Activated CD4-positive, alpha-beta T cell treated with anti-CD3 and anti-CD28 coated beads, Interleukin-2, Interleukin-4, amounts not matched to agents 100 ng/mL and 50 ng/mL, durations not matched to agents 16 hours and 8 hours (primary cell): Measurements from ENCODE around the gene FSTL4.

ENCODE experiments used
- DNase-seq: peaks from one replicate; pipeline ENCODE4 v3.0.0-alpha.2; 2020; ENCODE audit warnings: low spot score

FSTL4 gene

DNA sequence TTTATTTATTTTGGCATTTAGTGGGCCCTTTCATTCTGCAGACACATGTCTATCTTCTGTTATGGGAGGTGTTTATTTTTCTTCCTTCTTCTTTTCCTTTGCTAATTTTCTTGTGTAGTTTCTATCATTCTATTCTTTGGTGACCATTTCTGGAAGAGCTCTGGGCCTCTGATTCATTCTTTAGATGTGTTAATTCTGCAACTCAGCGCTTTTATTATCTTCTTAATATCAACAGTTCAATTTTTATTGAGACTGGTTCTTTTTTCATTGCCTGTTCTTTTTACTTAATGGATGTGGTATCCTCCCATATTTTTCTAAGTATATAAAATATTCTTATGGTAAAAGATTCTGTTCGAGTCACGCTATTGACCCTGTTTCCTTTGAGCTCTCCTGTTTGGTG, 448.5 kb downstream of the FSTL4 start:
- DNase-seq, result no peak

DNA sequence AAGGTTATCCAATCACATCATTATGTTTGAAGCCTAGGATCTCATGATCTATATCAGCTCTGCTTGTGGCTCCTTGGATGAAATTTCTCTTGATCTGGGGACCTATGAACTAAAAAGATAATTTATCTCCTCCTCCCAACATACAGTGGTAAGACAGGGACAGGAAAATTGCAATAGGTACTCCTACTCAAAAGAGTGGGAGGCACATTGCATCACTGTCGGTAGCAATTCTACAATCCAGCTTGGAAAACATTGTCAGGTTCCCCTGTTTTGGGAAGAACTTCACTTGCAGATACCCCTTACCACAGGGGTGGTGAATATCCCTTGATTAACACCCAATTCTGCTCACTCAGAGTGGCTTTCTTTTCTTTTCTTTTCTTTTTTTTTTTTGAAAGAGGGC, 452.8 kb downstream of the FSTL4 start:
- DNase-seq, result no peak

DNA sequence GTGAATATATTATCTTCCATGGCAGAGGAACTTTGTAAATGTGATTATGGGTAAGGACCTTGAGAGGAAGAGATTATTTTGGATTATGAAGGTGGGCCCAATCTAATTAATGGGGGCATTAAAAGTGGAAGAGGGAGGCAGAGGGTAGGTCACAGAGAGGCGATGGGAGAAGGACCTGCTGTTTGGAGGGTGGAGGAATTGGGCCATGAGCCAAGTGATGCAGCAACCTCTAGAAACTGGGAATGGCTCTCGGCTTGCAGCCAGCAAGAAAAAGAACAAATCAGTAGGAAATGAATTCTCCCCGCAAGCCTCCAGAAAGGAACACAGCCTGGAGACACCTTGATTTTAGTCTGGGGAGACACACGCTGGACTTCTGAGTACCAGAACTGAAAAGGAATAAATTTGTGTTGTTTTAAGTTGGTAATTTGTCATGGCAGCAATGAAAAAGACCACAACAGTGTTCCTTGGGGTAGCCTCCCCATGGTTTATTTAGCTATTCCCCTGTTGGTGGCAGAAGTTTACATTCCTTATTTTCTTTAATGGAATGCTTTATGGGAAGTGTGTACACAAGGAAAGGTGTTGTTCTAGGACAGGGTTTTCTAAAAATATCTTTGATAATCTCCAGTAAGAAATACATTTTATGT, 456.9 kb downstream of the FSTL4 start:
- no peak for DNase-seq

DNA sequence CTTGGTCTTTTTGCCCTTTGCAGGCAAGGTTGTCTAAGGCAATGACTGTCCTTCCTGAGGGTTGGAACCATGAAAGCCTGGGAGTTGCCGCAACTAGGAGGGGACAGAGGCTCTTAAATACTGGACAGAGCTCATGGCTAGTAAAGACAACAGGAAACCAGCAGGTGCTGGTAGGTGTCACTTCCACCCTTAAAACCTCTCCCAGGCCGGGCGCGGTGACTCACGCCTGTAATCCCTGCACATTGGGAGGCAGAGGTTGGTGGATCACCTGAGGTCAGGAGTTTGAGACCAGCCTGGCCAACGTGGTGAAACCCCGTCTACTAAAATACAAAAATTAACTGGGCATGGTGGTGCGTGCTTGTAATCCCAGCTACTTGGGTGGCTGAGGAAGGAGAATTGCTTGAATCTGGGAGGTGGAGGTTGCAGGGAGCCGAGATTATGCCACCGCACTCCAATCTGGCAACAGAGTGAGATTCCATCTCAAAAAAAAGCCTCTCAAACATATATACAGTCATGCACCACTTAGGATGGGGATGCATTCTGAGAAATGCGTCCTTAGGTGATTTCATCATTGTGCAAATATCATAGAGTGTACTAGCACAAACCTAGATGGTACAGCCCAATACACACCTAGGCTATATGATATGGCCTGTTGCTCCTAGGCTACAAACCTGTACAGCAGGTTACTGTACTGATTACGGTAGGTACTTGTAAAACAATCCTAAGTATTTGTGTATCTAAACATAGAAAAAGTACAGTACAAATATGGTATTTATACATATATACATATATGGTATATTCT, 457.9 kb downstream of the FSTL4 start:
- no peak for DNase-seq

DNA sequence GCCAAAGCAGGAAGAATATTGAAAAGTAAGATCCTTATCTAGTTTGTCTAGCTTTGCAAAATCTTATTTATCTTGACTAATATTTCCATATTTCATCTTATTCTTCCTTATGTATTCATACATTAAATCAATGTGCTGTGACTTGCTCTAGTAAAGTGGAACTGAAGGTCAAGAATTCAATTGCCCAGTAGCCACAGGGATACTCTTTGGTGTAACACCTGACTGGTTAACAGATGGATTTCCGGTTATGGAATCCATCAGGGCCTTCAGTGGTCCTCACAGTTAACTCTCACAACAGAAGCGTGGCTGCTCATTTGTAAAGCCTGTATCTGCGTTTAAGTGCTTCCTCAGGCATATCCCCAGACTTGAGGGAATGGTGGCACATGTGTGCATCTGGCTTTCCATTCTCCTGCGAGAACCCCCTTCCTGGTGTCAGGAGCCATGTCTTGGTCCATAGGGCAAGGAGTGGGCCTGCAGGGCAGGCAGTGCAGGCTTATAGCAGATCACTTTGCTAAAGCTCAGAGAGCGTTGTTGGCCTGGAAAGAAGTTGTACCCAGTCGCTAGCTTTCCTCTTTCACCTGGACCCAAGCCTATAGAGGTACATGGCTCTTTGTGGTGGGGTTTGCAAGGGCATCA, 461.3 kb downstream of the FSTL4 start:
- DNase-seq, result no peak

DNA sequence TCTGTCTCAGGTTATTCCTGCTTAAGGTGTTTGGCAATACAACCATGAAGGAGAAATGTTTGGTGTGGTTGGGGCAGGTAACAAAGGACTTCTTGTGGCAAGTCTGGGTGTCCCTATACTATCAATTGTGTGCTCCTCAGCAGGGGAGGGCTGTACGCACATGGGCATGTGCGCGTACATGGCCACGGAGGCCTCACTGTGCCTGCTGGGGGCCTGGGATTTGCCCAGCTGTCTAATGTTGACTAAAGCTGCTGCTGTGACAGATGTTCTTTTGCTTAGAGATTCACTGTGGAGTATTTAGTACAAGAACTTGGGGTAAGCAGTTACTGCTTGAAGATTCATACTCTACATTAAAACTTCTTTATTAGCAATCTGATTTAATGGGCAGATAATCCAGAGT, 463.0 kb downstream of the FSTL4 start:
- DNase-seq, result no peak

DNA sequence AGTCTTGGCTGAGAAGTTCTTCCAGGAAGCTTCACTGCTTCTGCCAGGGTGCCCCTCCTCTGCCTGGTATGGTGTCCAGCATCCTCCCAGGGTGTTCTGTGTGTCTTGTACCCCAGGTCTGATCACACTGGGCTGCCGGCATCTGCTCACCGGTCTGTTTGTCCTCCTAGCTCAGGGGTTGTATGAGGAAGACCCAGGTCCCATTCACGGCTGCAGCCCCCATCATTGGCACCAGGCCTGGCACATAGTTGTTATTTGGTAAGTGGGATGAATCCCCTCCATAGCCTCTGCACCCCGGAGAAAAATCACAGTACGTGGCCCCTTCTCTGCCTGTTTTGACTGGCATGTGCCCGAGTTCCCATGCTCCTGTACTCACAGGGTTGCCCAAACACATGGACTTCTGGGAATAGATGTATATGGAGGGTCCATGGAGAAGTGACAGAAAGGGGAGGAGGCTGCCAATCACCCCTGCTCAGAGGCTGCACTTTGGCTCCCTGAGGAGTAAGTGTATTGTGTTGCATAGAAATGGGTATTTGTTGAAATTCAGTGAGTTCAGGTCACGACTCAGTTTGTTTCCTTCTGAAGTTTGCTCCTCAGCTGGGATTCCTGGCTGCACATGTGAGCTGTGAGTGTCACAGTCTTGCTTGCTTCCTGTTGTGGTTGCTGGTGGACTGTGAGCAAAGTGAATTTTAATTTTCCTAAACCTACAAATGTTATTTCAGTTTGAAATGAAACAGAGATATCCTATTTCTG, 464.4 kb downstream of the FSTL4 start:
- no peak for DNase-seq

DNA sequence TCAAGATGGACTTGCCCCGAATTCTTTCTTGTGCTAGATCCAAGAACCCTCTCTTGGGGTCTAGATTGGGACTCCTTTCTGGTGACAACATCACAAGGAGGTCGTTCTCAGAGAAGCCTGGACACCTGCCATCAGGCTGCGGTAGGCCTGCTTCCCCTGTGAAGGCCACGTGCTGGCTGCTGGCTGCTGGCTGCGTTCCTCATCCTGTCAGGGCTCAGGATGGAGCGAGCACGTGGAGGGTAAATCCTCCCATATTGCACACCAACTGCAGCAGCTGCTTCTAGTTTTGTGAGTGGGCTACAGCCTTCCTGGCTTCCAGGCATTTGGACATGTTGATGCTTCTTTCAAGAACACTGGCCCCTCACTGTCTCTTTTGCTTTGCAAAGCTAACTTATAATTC, 464.9 kb downstream of the FSTL4 start:
- no peak for DNase-seq
